ENCODE data around the gene OLFM1. TPM values are rescaled to one million over a fixed set of nuclear protein-coding genes. Genes with fewer than 3 reads are reported as not detected.

Gene OLFM1
- total RNA-seq, 2 donors from 2014 or later, result 6.3 to 7.8 TPM

- Histone ChIP-seq H3K27ac (no peak overlapping the region), H3K4me3 (no peak overlapping the region), H3K36me3 (replicated peaks in 1 of 2; ENCODE audit: insufficient read depth in 1 of 2, low read depth in 2 of 2) (no peaks in the 10 kb centered on the region), H3K9me3 (no peaks in the 10 kb centered on the region), H3K27me3 (no peaks in the 10 kb centered on the region), H3K4me1 (no peaks in the 10 kb centered on the region)
- 65 to 74% methylated on average over 5 of the region's 5 CpGs for WGBS, 2 donors
- intact Hi-C loops (cut with DNase I), result no loop called here
- ATAC-seq, result no peak
- no peak for DNase-seq
- no peak for TF ChIP-seq POLR2A (IDR thresholded peaks at IDR 0.05)
- TF ChIP-seq, protein P1, sequence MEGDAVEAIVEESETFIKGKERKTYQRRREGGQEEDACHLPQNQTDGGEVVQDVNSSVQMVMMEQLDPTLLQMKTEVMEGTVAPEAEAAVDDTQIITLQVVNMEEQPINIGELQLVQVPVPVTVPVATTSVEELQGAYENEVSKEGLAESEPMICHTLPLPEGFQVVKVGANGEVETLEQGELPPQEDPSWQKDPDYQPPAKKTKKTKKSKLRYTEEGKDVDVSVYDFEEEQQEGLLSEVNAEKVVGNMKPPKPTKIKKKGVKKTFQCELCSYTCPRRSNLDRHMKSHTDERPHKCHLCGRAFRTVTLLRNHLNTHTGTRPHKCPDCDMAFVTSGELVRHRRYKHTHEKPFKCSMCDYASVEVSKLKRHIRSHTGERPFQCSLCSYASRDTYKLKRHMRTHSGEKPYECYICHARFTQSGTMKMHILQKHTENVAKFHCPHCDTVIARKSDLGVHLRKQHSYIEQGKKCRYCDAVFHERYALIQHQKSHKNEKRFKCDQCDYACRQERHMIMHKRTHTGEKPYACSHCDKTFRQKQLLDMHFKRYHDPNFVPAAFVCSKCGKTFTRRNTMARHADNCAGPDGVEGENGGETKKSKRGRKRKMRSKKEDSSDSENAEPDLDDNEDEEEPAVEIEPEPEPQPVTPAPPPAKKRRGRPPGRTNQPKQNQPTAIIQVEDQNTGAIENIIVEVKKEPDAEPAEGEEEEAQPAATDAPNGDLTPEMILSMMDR (IDR thresholded peaks at IDR 0.05), result no peak
Measured at GRCh38 chr9:135053133-135053532, 34.3 kb upstream of the OLFM1 start.

GRCh38 chr9:135055181-135055580, 32.3 kb upstream of the OLFM1 start:
- 56 to 62% methylated on average over 3 of the region's 3 CpGs for WGBS, 2 donors
- no peaks in the 10 kb centered on the region for H3K27me3 ChIP-seq
- DNase-seq (no peak), ATAC-seq (no peak)
- H3K4me1 ChIP-seq, result no peaks in the 10 kb centered on the region
- no peak overlapping the region for H3K27ac ChIP-seq
- no peaks in the 10 kb centered on the region for H3K36me3 ChIP-seq (replicated peaks in 1 of 2; ENCODE audit: insufficient read depth in 1 of 2, low read depth in 2 of 2)
- no peak for TF ChIP-seq POLR2A (IDR thresholded peaks at IDR 0.05)
- TF ChIP-seq, protein P1 (IDR thresholded peaks at IDR 0.05), result no peak
- no peaks in the 10 kb centered on the region for H3K9me3 ChIP-seq
- intact Hi-C loops (cut with DNase I), result no loop called here
- no peak overlapping the region for H3K4me3 ChIP-seq

DNA sequence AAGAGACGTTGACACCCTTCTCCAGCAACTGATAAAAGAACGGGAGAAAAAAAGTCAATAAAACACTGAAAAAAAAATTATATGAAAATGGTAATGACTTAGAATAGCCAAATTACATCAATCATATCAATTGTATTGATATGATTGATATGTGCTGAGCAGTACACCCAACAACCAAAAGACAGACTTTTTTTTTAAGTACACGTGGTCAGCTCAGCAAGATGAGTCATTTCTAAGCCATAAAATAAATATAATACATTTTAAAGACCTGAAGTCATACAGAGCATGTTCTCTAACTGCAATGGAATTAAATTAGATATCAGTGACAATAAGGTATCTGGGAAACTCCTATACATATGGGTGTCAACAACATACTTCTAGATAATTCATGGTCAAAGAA, 30.9 kb upstream of the OLFM1 start:
- DNase-seq, result no peak
- 44 to 53% methylated on average over 3 of the region's 3 CpGs for WGBS, 2 donors
- TF ChIP-seq, protein P1 (IDR thresholded peaks at IDR 0.05), result no peak
- TF ChIP-seq POLR2A (IDR thresholded peaks at IDR 0.05), result no peak
- ATAC-seq, result no peak
- H3K4me3 ChIP-seq, result no peak overlapping the region
- H3K27me3 ChIP-seq, result no peaks in the 10 kb centered on the region
- no peak overlapping the region for H3K27ac ChIP-seq
- no peaks in the 10 kb centered on the region for H3K9me3 ChIP-seq
- intact Hi-C loops (cut with DNase I), result no loop called here
- H3K36me3 ChIP-seq (replicated peaks in 1 of 2; ENCODE audit: insufficient read depth in 1 of 2, low read depth in 2 of 2), result no peaks in the 10 kb centered on the region
- no peaks in the 10 kb centered on the region for H3K4me1 ChIP-seq

DNA sequence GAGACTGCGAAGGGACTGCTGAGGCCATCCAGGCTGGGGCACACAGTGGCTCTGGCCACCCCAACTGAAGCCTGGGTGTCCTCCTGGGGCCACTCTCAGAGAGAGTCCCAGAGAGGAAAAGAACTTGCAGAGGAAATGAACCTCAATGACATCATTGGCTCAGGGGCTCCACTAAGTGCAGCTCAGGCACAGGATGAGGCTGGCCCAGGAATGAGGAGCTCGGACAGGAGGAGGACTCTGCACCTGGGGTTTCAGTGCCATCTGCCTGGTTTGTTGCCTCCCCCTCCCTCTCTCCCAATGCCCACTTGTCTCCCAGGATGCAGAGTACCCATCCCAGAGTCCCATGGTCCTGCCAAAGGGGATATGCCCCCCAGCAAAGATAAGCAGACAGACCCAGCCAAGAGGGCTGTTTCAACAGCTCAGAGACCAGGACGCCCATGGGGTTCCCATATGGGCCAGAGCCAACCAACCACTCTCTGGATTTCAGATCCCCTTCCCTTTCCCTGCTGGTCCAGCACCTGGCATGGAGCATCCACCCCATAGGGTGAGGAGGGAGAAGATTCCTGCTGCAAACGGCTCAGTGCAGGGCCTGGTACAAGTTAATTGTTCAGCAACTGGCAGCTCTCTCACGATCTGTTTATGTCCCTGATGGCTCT, 26.9 kb upstream of the OLFM1 start:
- 34 to 40% methylated on average over 4 to 5 of the region's 5 CpGs for WGBS, 2 donors
- intact Hi-C loops (cut with DNase I), result no loop called here
- H3K4me3 ChIP-seq, result no peak overlapping the region
- H3K9me3 ChIP-seq, result peaks cover 0 to 10% (median 0%) of the 10 kb centered on the region in 3 donors
- no peaks in the 10 kb centered on the region for H3K27me3 ChIP-seq
- ATAC-seq (no peak), DNase-seq (peak in 1 of 4 donors; percentile 6)
- TF ChIP-seq POLR2A (IDR thresholded peaks at IDR 0.05), result no peak
- TF ChIP-seq, protein P1 (IDR thresholded peaks at IDR 0.05), result no peak
- H3K27ac ChIP-seq, result no peak overlapping the region
- no peaks in the 10 kb centered on the region for H3K4me1 ChIP-seq
- no peaks in the 10 kb centered on the region for H3K36me3 ChIP-seq (replicated peaks in 1 of 2; ENCODE audit: insufficient read depth in 1 of 2, low read depth in 2 of 2)

GRCh38 chr9:135061441-135061840, 26.0 kb upstream of the OLFM1 start:
- 69 to 71% methylated on average over 12 of the region's 12 CpGs for WGBS, 2 donors
- no peak for TF ChIP-seq POLR2A (IDR thresholded peaks at IDR 0.05)
- TF ChIP-seq, protein P1 (IDR thresholded peaks at IDR 0.05), result no peak
- Histone ChIP-seq H3K36me3 (replicated peaks in 1 of 2; ENCODE audit: insufficient read depth in 1 of 2, low read depth in 2 of 2) (no peaks in the 10 kb centered on the region), H3K9me3 (peaks cover 0 to 10% (median 0%) of the 10 kb centered on the region in 3 donors), H3K27me3 (no peaks in the 10 kb centered on the region), H3K4me1 (no peaks in the 10 kb centered on the region), H3K4me3 (no peak overlapping the region), H3K27ac (no peak overlapping the region)
- intact Hi-C loops (cut with DNase I), result no loop called here
- DNase-seq (peak in 1 of 4 donors; percentile 3), ATAC-seq (no peak)

Data from body of pancreas (tissue), 4 donors.